ENCODE results near the gene CFAP221.

DNA sequence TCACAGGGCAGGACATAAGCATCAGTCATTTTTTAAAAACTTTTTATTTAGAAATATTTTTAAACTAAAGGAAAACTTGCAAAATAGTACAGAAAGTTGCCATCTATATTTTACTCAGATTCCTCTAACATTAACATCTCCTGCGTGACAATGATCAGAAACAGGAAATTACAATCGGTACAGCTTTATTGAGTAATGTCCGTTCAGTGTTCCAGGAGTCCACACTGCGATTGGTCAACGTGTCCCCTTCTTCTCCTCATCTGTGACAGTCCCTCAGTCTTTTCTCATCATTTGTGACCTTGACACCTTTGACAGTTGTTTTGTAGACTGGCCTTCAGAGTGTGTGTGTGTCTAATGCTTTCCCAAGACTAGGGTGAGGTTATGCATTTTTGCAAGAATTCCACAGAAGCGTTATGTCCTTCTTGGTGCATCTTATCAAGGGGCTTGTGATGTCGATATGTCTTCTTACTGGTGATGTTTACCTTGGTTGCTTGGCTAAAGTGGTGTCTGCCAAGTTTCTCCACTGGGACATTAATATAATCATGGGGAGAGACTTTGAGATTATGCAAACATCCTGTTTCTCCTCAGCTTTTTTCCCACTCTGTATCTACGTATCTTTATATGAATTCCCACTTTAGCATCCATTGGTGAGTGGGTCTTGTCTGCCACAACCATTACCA, 113.4 kb downstream of the CFAP221 start:
- TF ChIP-seq EZH2 (IDR thresholded peaks at IDR 0.05; ENCODE audit: low read depth) = no peak
- TF ChIP-seq, protein P1, sequence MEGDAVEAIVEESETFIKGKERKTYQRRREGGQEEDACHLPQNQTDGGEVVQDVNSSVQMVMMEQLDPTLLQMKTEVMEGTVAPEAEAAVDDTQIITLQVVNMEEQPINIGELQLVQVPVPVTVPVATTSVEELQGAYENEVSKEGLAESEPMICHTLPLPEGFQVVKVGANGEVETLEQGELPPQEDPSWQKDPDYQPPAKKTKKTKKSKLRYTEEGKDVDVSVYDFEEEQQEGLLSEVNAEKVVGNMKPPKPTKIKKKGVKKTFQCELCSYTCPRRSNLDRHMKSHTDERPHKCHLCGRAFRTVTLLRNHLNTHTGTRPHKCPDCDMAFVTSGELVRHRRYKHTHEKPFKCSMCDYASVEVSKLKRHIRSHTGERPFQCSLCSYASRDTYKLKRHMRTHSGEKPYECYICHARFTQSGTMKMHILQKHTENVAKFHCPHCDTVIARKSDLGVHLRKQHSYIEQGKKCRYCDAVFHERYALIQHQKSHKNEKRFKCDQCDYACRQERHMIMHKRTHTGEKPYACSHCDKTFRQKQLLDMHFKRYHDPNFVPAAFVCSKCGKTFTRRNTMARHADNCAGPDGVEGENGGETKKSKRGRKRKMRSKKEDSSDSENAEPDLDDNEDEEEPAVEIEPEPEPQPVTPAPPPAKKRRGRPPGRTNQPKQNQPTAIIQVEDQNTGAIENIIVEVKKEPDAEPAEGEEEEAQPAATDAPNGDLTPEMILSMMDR (conservative IDR thresholded peaks at IDR 0.05) = no peak

Data from PC-9 (cell line).